SK-N-SH (cell line): ENCODE results near the gene OR9A4. TPM values are rescaled to one million over a fixed set of nuclear protein-coding genes. Genes with fewer than 3 reads are reported as not detected.

Experiments used
- CTCF ChIA-PET: fragments of 300-600, 350-600 bp; formaldehyde crosslinking; extraction: SDS; loops from one replicate; lab custom pipeline; 2021; lab: Yijun Ruan, JAX
- POLR2A ChIA-PET: fragments of 350-600 bp; sonication (Branson Sonifier 250); formaldehyde crosslinking; extraction: SDS; loops from one replicate; lab custom pipeline; 2020; ENCODE audit warnings: antibody characterized with exemption, inconsistent platforms; lab: Yijun Ruan, JAX
- DNase-seq: peaks from one replicate; pipeline ENCODE4 v3.0.0; 2012
- H2AFZ ChIP-seq: fragments of 200-600 bp; sonication (generic); 2 replicates; pipeline ENCODE4 v1.8.1; 2016; ENCODE audit warnings: antibody characterized with exemption, mild to moderate bottlenecking, low read depth
- H3F3A ChIP-seq: fragments of 200-600 bp; sonication (generic); replicated peaks from 2 replicates; pipeline ENCODE3; 2016; ENCODE audit warnings: antibody characterized with exemption, mild to moderate bottlenecking; ENCODE audit not compliant: insufficient read depth
- H3K27ac ChIP-seq, 2 experiments: fragments of 200-500 bp in 1 of 2; fragments of 200-600 bp in 1 of 2; sonication (Bioruptor generic) in 1 of 2; sonication (generic), shearing (Covaris generic) in 1 of 2; 2 replicates each; pipeline versions ENCODE4 v1.5.1 to v1.6.1; 2014 to 2016; ENCODE audit warnings: low read depth in 2 of 2, inconsistent platforms in 1 of 2, low read length in 1 of 2, mild to moderate bottlenecking in 1 of 2, mixed read lengths in 1 of 2
- H3K27me3 ChIP-seq: fragments of 200-600 bp; sonication (generic), shearing (Covaris generic); 2 replicates; pipeline ENCODE4 v1.6.1; 2016; ENCODE audit warnings: mixed run types; ENCODE audit not compliant: insufficient read depth
- H3K36me3 ChIP-seq, 2 experiments: fragments of 200-500 bp in 1 of 2; fragments of 200-600 bp in 1 of 2; sonication (Bioruptor generic) in 1 of 2; sonication (generic) in 1 of 2; replicated peaks in 1 of 2; 2 replicates each; pipeline versions ENCODE3 to v1.5.1; 2014 to 2016; ENCODE audit warnings: low read length in 1 of 2, mild to moderate bottlenecking in 1 of 2; ENCODE audit not compliant: insufficient read depth in 2 of 2, control insufficient read depth in 1 of 2
- H3K4me1 ChIP-seq, 2 experiments: fragments of 200-500 bp in 1 of 2; fragments of 200-600 bp in 1 of 2; sonication (Bioruptor generic) in 1 of 2; sonication (generic), shearing (Covaris generic) in 1 of 2; 2 replicates each; pipeline versions ENCODE4 v1.5.1 to v1.6.1; 2014 to 2016; ENCODE audit warnings: low read depth in 1 of 2, low read length in 1 of 2, mixed run types in 1 of 2; ENCODE audit not compliant: insufficient read depth in 2 of 2, control insufficient read depth in 1 of 2
- H3K4me2 ChIP-seq: fragments of 200-600 bp; sonication (generic), shearing (Covaris generic); 2 replicates; pipeline ENCODE4 v1.6.1; 2017; ENCODE audit warnings: mixed run types
- H3K4me3 ChIP-seq, 2 experiments: fragments of 200-500 bp in 1 of 2; fragments of 200-600 bp in 1 of 2; sonication (Bioruptor generic) in 1 of 2; sonication (generic), shearing (Covaris generic) in 1 of 2; 2 replicates each; pipeline versions ENCODE4 v1.5.1 to v1.8.1; 2014 to 2016; ENCODE audit warnings: low read depth in 2 of 2, inconsistent platforms in 1 of 2, low read length in 1 of 2, mild to moderate bottlenecking in 1 of 2, mixed read lengths in 1 of 2, moderate library complexity in 1 of 2
- H3K79me2 ChIP-seq: fragments of 200-600 bp; sonication (generic); 2 replicates; pipeline ENCODE4 v1.8.1; 2017; ENCODE audit warnings: mild to moderate bottlenecking; ENCODE audit not compliant: insufficient read depth
- H3K9ac ChIP-seq: fragments of 200-600 bp; sonication (generic); 2 replicates; pipeline ENCODE4 v1.6.1; 2017; ENCODE audit warnings: mixed run types
- H3K9me2 ChIP-seq: fragments of 200-600 bp; sonication (generic); 2 replicates; pipeline ENCODE4 v1.6.1; 2017; ENCODE audit warnings: mixed run types
- H3K9me3 ChIP-seq: fragments of 200-600 bp; sonication (generic); 2 replicates; pipeline ENCODE4 v1.6.1; 2017; ENCODE audit warnings: mixed run types, mild to moderate bottlenecking, moderate library complexity
- H4K20me1 ChIP-seq: fragments of 200-600 bp; sonication (generic); 2 replicates; pipeline ENCODE4 v1.6.1; 2017; ENCODE audit warnings: mild to moderate bottlenecking, mixed run types; ENCODE audit not compliant: insufficient read depth
- EZH2phosphoT487 ChIP-seq: fragments of 200-600 bp; sonication (generic); IDR thresholded peaks from 2 replicates; pipeline ENCODE4 v1.6.1; 2017; ENCODE audit warnings: low read depth, mixed run types, mild to moderate bottlenecking, antibody characterized with exemption, moderate library complexity, borderline replicate concordance
- FOXJ3 ChIP-seq: sonication (generic); formaldehyde crosslinking; IDR thresholded peaks from 2 replicates; pipeline ENCODE4 v1.5.1; 2020; ENCODE audit warnings: mild to moderate bottlenecking, missing genetic modification reagents
- FOXM1 ChIP-seq: IDR thresholded peaks from 2 replicates; pipeline ENCODE4 v1.4.0; 2012; ENCODE audit warnings: low read depth, mild to moderate bottlenecking
- GABPA ChIP-seq: IDR thresholded peaks from 2 replicates; pipeline ENCODE4 v1.4.0; 2012; ENCODE audit warnings: low read depth, mild to moderate bottlenecking
- GATA2 ChIP-seq: sonication (generic); formaldehyde crosslinking; IDR thresholded peaks from 2 replicates; pipeline ENCODE4 v1.5.0; 2020; ENCODE audit warnings: mild to moderate bottlenecking, missing genetic modification reagents
- JUND ChIP-seq: IDR thresholded peaks from 2 replicates; pipeline ENCODE4 v1.4.0; 2012
- MEF2A ChIP-seq: IDR thresholded peaks from 2 replicates; pipeline ENCODE4 v1.4.0; 2012; ENCODE audit warnings: low read depth, borderline replicate concordance
- MXI1 ChIP-seq: IDR thresholded peaks from 2 replicates; pipeline ENCODE4 v1.6.1; 2012; ENCODE audit warnings: mild to moderate bottlenecking, low read depth, low read length, improper control_type of control experiment
- NFIC ChIP-seq: IDR thresholded peaks from 2 replicates; pipeline ENCODE4 v1.4.0; 2012; ENCODE audit warnings: borderline replicate concordance
- NRF1 ChIP-seq: IDR thresholded peaks from 2 replicates; pipeline ENCODE4 v1.6.1; 2012; ENCODE audit warnings: low read depth, mild to moderate bottlenecking, low read length
- RFX5 ChIP-seq: IDR thresholded peaks from 2 replicates; pipeline ENCODE4 v1.6.1; 2012; ENCODE audit warnings: mild to moderate bottlenecking, improper control_type of control experiment, low read length
- RXRA ChIP-seq: IDR thresholded peaks from 2 replicates; pipeline ENCODE4 v1.4.0; 2012; ENCODE audit warnings: low read depth, mild to moderate bottlenecking, borderline replicate concordance
- SIN3A ChIP-seq: IDR thresholded peaks from 2 replicates; pipeline ENCODE4 v1.6.1; 2012; ENCODE audit warnings: low read depth, mild to moderate bottlenecking, low read length, moderate library complexity, borderline replicate concordance
- SMC3 ChIP-seq: IDR thresholded peaks from 2 replicates; pipeline ENCODE4 v1.6.1; 2012; ENCODE audit warnings: low read depth, low read length, improper control_type of control experiment
- TAF1 ChIP-seq: IDR thresholded peaks from 2 replicates; pipeline ENCODE4 v1.6.1; 2012; ENCODE audit warnings: low read depth, mild to moderate bottlenecking, low read length, moderate library complexity, borderline replicate concordance
- TCF12 ChIP-seq: IDR thresholded peaks from 2 replicates; pipeline ENCODE4 v1.4.0; 2012
- YY1 ChIP-seq: IDR thresholded peaks from 2 replicates; pipeline ENCODE4 v1.4.0; 2012; ENCODE audit warnings: low read depth, mild to moderate bottlenecking
- WGBS: methylation state at CpG from one replicate; pipeline ENCODE4 v1.1.6; 2017; ENCODE audit warnings: low lambda C conversion rate; 5-methylcytosine and 5-hydroxymethylcytosine counted together
- polyA plus RNA-seq, 3 experiments: library from polyadenylated mRNA; depleted of rRNA; stranded (reverse); fragments of >200 nt; gene quantifications; 2 replicates each; pipeline ENCODE4 v1.2.3, GENCODE V29; 2012
- TF ChIP-seq, protein P1 (sequence below): IDR thresholded peaks from 2 replicates; pipeline ENCODE4 v1.4.0; 2012; ENCODE audit warnings: low read depth
- TF ChIP-seq, protein P2 (sequence below): IDR thresholded peaks from 2 replicates; pipeline ENCODE4 v1.4.0; 2012; ENCODE audit warnings: low read depth, borderline replicate concordance
- TF ChIP-seq, protein P3 (sequence below): fragments of 150-350 bp; IDR thresholded peaks from 2 replicates; pipeline ENCODE4 v1.6.1; 2016; ENCODE audit warnings: mild to moderate bottlenecking, low read depth, low read length
- TF ChIP-seq, protein P4 (sequence below): fragments of 150-350 bp; IDR thresholded peaks from 2 replicates; pipeline ENCODE4 v1.6.1; 2017; ENCODE audit warnings: antibody characterized with exemption, low read length, low read depth, borderline replicate concordance

Gene OR9A4
- polyA plus RNA-seq, 1 of the 3 experiments (the other 2 are of a cell fraction) = not detected

DNA sequence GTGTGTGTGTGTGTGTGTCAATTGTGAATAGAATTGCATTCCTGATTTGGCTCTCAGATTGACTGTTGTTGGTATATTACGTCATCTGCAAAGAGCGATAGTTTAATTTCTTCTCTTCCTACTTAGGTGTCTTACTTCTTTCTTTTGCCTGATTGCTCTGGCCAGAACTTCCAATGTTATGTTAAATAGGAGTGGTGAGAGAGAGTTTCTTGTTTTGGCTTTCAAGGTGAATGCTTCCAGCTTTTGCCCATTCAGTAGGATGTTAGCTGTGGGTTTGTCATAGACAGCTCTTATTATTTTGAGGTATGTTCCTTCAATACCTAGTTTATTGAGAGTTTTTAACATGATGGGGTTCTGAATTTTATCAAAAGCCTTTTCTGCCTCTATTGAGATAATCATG is 40.7 kb upstream of the OR9A4 start:
- Histone ChIP-seq H3K36me3 (no peaks in the 10 kb centered on the region), H3K27ac (no peak overlapping the region), H3K79me2 (no peaks in the 10 kb centered on the region), H3K27me3 (no peaks in the 10 kb centered on the region), H3K9ac (no peak overlapping the region), H3K9me2 (no peaks in the 10 kb centered on the region), H3K4me3 (no peak overlapping the region), H3K4me1 (no peaks in the 10 kb centered on the region), H4K20me1 (no peaks in the 10 kb centered on the region), H3F3A (no peaks in the 10 kb centered on the region), H3K4me2 (no peak overlapping the region), H2AFZ (no peak overlapping the region), H3K9me3 (no peaks in the 10 kb centered on the region)
- ChIA-PET CTCF (no interaction called here), POLR2A (no interaction called here)
- TF ChIP-seq GATA2 (CRISPR knock-in tag) (no peak), NRF1 (no peak), FOXM1 (no peak), SMC3 (no peak), YY1 (no peak), TCF12 (no peak), GABPA (no peak), SIN3A (no peak)
- DNase-seq = no peak
- WGBS = 71% methylated on average over 2 of the region's 2 CpGs

DNA sequence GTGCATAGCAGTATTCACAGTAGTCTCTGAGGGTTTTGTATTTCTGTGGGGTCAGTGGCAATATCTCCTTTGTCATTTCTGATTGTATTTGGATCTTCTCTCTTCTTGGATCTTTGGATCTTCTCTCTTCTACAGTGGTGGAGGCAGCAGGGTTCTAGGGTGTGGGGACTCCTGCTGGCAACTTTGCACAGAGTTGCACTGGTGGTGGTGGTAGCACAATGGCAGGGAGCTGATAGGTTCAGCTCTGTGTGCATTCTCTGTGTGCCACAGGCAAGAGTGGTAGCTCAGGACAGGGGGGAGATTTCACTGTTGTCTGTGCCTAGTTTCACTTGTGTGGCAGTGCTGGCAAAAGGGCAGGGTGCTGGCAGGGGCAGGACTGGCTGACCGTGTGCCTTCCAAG is 39.8 kb upstream of the OR9A4 start:
- CTCF ChIA-PET = no interaction called here
- POLR2A ChIA-PET = no interaction called here
- WGBS = 0% methylated on average over 1 of the region's 1 CpG
- no peaks in the 10 kb centered on the region for H3K4me1 ChIP-seq
- H3K79me2 ChIP-seq = no peaks in the 10 kb centered on the region
- no peak overlapping the region for H3K27ac ChIP-seq
- DNase-seq = no peak
- H3K9me3 ChIP-seq = no peaks in the 10 kb centered on the region
- H3K9ac ChIP-seq = no peak overlapping the region
- H3K36me3 ChIP-seq = no peaks in the 10 kb centered on the region
- H4K20me1 ChIP-seq = no peaks in the 10 kb centered on the region
- H2AFZ ChIP-seq = no peak overlapping the region
- H3K4me3 ChIP-seq = no peak overlapping the region
- no peak overlapping the region for H3K4me2 ChIP-seq
- no peaks in the 10 kb centered on the region for H3F3A ChIP-seq
- TF ChIP-seq, protein P1, sequence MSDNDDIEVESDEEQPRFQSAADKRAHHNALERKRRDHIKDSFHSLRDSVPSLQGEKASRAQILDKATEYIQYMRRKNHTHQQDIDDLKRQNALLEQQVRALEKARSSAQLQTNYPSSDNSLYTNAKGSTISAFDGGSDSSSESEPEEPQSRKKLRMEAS = no peak
- TF ChIP-seq, all 33 proteins: peak for 0
- Histone ChIP-seq H3K9me2 (no peaks in the 10 kb centered on the region), H3K27me3 (no peaks in the 10 kb centered on the region)

DNA sequence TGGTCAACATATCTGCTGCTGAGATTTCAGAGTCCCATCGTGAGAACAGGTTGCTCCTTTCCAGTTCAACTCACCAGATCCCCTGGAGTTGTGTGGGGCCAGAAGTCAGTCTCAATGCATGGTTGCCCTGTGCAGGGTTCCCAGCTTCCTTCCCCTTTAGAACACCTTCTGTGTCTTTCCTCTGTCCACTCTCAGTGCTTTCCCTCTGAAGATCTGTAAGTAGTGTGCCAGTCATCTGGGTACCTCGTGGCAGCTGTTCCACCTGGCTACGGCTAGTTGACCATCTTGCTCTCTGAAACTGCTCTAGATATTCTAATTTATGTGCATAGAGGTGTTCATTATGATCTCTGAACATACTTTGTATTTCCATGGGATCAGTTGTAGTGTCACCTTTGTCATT is 38.8 kb upstream of the OR9A4 start:
- Histone ChIP-seq H3K36me3 (no peaks in the 10 kb centered on the region), H3K79me2 (no peaks in the 10 kb centered on the region), H3K27me3 (no peaks in the 10 kb centered on the region), H3K9ac (no peak overlapping the region), H2AFZ (no peak overlapping the region), H3K4me2 (no peak overlapping the region), H3K4me3 (no peak overlapping the region), H3K4me1 (no peaks in the 10 kb centered on the region), H3K9me3 (no peaks in the 10 kb centered on the region), H3F3A (no peaks in the 10 kb centered on the region), H3K9me2 (no peaks in the 10 kb centered on the region), H3K27ac (no peak overlapping the region), H4K20me1 (no peaks in the 10 kb centered on the region)
- CTCF ChIA-PET = no interaction called here
- WGBS = 0% methylated on average over 3 of the region's 3 CpGs
- TF ChIP-seq SIN3A = no peak
- TF ChIP-seq EZH2phosphoT487 = no peak
- no peak for TF ChIP-seq YY1
- TF ChIP-seq RXRA = no peak
- no peak for TF ChIP-seq NFIC
- TF ChIP-seq FOXJ3 (CRISPR knock-in tag) = no peak
- no peak for TF ChIP-seq MEF2A
- TF ChIP-seq RFX5 = no peak
- no peak for TF ChIP-seq JUND
- no peak for TF ChIP-seq MXI1
- TF ChIP-seq, protein P2, sequence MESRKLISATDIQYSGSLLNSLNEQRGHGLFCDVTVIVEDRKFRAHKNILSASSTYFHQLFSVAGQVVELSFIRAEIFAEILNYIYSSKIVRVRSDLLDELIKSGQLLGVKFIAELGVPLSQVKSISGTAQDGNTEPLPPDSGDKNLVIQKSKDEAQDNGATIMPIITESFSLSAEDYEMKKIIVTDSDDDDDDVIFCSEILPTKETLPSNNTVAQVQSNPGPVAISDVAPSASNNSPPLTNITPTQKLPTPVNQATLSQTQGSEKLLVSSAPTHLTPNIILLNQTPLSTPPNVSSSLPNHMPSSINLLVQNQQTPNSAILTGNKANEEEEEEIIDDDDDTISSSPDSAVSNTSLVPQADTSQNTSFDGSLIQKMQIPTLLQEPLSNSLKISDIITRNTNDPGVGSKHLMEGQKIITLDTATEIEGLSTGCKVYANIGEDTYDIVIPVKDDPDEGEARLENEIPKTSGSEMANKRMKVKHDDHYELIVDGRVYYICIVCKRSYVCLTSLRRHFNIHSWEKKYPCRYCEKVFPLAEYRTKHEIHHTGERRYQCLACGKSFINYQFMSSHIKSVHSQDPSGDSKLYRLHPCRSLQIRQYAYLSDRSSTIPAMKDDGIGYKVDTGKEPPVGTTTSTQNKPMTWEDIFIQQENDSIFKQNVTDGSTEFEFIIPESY = no peak
- TF ChIP-seq TAF1 = no peak
- TF ChIP-seq, protein P3, sequence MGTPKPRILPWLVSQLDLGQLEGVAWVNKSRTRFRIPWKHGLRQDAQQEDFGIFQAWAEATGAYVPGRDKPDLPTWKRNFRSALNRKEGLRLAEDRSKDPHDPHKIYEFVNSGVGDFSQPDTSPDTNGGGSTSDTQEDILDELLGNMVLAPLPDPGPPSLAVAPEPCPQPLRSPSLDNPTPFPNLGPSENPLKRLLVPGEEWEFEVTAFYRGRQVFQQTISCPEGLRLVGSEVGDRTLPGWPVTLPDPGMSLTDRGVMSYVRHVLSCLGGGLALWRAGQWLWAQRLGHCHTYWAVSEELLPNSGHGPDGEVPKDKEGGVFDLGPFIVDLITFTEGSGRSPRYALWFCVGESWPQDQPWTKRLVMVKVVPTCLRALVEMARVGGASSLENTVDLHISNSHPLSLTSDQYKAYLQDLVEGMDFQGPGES = no peak
- TF ChIP-seq, protein P4, sequence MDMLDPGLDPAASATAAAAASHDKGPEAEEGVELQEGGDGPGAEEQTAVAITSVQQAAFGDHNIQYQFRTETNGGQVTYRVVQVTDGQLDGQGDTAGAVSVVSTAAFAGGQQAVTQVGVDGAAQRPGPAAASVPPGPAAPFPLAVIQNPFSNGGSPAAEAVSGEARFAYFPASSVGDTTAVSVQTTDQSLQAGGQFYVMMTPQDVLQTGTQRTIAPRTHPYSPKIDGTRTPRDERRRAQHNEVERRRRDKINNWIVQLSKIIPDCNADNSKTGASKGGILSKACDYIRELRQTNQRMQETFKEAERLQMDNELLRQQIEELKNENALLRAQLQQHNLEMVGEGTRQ = no peak
- DNase-seq = no peak
- POLR2A ChIA-PET = no interaction called here
